ENCODE results near the gene PRR14. TPM values are rescaled to one million over a fixed set of nuclear protein-coding genes. Genes with fewer than 3 reads are reported as not detected.

The PRR14 gene
- total and polyA plus RNA-seq, 2 of the 4 experiments (the other 2 are of a cell fraction): 1.4 to 11.9 TPM

GRCh38 chr16:30654856-30655255, 4.1 kb downstream of the PRR14 start:
- Histone ChIP-seq H3K18ac (ENCODE audit: low read depth, low read length) (no peak overlapping the region), H3K4me2 (ENCODE audit: low read depth, low read length) (no peak overlapping the region), H2AK5ac (ENCODE audit: low read depth, low read length) (no peak overlapping the region), H3K9me1 (ENCODE audit: insufficient read depth, low read length) (no peaks in the 10 kb centered on the region), H3K4me1 (ENCODE audit: control insufficient read depth, insufficient read depth, low read length) (peaks cover 10% of the 10 kb centered on the region; the same call in 1 of the 2 replicates), H2BK120ac (ENCODE audit: low read depth, low read length) (no peak overlapping the region), H3K56ac (ENCODE audit: extremely low read depth, insufficient read depth, low read length) (no peak overlapping the region), H4K20me1 (ENCODE audit: insufficient read depth, low read length) (peaks cover 4% of the 10 kb centered on the region; the same call in 1 of the 2 replicates), H3K9me3 (ENCODE audit: control insufficient read depth, insufficient read depth, low read length) (no peaks in the 10 kb centered on the region), H3K4ac (ENCODE audit: low read depth, low read length) (no peak overlapping the region), H4K8ac (ENCODE audit: low read depth in 2 of 2, low read length in 2 of 2) (no peak overlapping the region), H2AK9ac (replicated peaks; ENCODE audit: low read depth, low read length, poor library complexity) (no peak overlapping the region), H4K91ac (ENCODE audit: insufficient read depth, low read depth, low read length) (no peak overlapping the region), H3K79me1 (ENCODE audit: low read depth in 1 of 2, low read length in 2 of 2) (peaks cover 20 to 37% of the 10 kb centered on the region in 2 experiments), H2BK5ac (ENCODE audit: low read depth, low read length, poor library complexity, severe bottlenecking) (no peak overlapping the region), H2AFZ (replicated peaks; ENCODE audit: low read length, poor library complexity) (no peak overlapping the region), H2BK15ac (ENCODE audit: low read depth, low read length) (no peak overlapping the region), H3K23ac (ENCODE audit: low read depth, low read length) (no peak overlapping the region), H2BK20ac (ENCODE audit: low read depth, low read length) (no peak overlapping the region), H3K36me3 (ENCODE audit: control insufficient read depth, insufficient read depth, low read length) (peaks cover 30% of the 10 kb centered on the region), H3K14ac (replicated peaks; ENCODE audit: low read depth, low read length) (no peak overlapping the region), H3K4me3 (ENCODE audit: insufficient read depth, low read depth, low read length) (no peak overlapping the region), H3K27ac (ENCODE audit: insufficient read depth, low read length) (no peak overlapping the region), H3K9ac (ENCODE audit: low read depth, low read length) (no peak overlapping the region), H3K27me3 (ENCODE audit: control insufficient read depth, insufficient read depth, low read length) (no peaks in the 10 kb centered on the region), H4K5ac (ENCODE audit: low read depth, low read length) (no peak overlapping the region)
- TF ChIP-seq SMC3 (IDR thresholded peaks at IDR 0.05; ENCODE audit: low read depth, low read length) (no peak), BHLHE40 (IDR thresholded peaks at IDR 0.05; ENCODE audit: low read depth, low read length) (no peak), MXI1 (IDR thresholded peaks at IDR 0.05; ENCODE audit: borderline replicate concordance, low read depth, low read length) (no peak), RAD21 (IDR thresholded peaks at IDR 0.05; ENCODE audit: low read length) (no peak), FOS (IDR thresholded peaks at IDR 0.05; ENCODE audit: low read depth, low read length) (no peak), CEBPB (IDR thresholded peaks at IDR 0.05; ENCODE audit: low read depth, low read length) (no peak), MAZ (IDR thresholded peaks at IDR 0.05; ENCODE audit: borderline replicate concordance, low read depth, low read length) (no peak), MAFK (IDR thresholded peaks at IDR 0.05; ENCODE audit: low read depth, low read length) (no peak), CHD1 (IDR thresholded peaks at IDR 0.05; ENCODE audit: low read depth, low read length) (no peak), NFE2L2 (IDR thresholded peaks at IDR 0.05; ENCODE audit: low read depth, low read length) (no peak), RCOR1 (IDR thresholded peaks at IDR 0.05; ENCODE audit: insufficient replicate concordance, low read length) (no peak), RFX5 (IDR thresholded peaks at IDR 0.05; ENCODE audit: low read depth, low read length) (no peak), ELK1 (IDR thresholded peaks at IDR 0.05; ENCODE audit: borderline replicate concordance, low read depth, low read length) (no peak), CTCF (conservative IDR thresholded peaks at IDR 0.05; ENCODE audit: low read depth, low read length) (no peak), POLR2A (IDR thresholded peaks at IDR 0.05; ENCODE audit: low read depth, low read length) (no peak)
- TF ChIP-seq, protein P1, sequence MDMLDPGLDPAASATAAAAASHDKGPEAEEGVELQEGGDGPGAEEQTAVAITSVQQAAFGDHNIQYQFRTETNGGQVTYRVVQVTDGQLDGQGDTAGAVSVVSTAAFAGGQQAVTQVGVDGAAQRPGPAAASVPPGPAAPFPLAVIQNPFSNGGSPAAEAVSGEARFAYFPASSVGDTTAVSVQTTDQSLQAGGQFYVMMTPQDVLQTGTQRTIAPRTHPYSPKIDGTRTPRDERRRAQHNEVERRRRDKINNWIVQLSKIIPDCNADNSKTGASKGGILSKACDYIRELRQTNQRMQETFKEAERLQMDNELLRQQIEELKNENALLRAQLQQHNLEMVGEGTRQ (IDR thresholded peaks at IDR 0.05; ENCODE audit: low read depth, low read length): no peak
- DNase-seq (no peak), ATAC-seq (ENCODE audit: low read depth) (no peak)
- intact Hi-C loops (cut with micrococcal nuclease): no loop called here
- in situ Hi-C loops (cut with MboI; ENCODE audit: low sequenced_read_pairs): no loop called here
- no TSS peak for BruUV-seq (replicated peaks)
- WGBS, 2 experiments (ENCODE audit: extremely low coverage in 2 of 2, insufficient read length in 1 of 2): no CpG with 5 or more reads among the region's 18 CpGs
- ChIA-PET CTCF (no interaction called here), POLR2A (ENCODE audit: unreplicated experiment) (no interaction called here)
- dilution Hi-C loops (cut with HindIII; ENCODE audit: low sequenced_read_pairs, unreplicated experiment): no loop called here
